Pancreas (tissue), 10 donors: Measurements from ENCODE around the gene MAG. TPM values are rescaled to one million over a fixed set of nuclear protein-coding genes. Genes with fewer than 3 reads are reported as not detected.
A peak's percentile ranks its signal among the peaks of the same experiment; 100 is the strongest.

Source experiments
- ATAC-seq, 4 donors: fragments of 200-7000 bp; cut with Tn5 transposase; one replicate each; pipeline versions ENCODE4 v1.8.0 to v1.9.1; 2020; ENCODE audit warnings: mild to moderate bottlenecking in 4 of 4, moderate library complexity in 4 of 4
- DNase-seq, 6 donors: peaks; one replicate each; pipeline ENCODE4 v3.0.0-alpha.2; 2020
- FAIRE-seq: peaks from 2 replicates; lab custom pipeline; 2012; peaks lifted over from hg19 to GRCh38; lab: Jason Lieb, UNC
- H3K27ac ChIP-seq, 4 donors: fragments of 200-600 bp; sonication (generic); 1 replicate in 3 of 4; 2 replicates in 1 of 4; pipeline versions ENCODE4 v1.5.0 to v1.8.0; 2020
- H3K27me3 ChIP-seq, 4 donors: fragments of 200-600 bp; one replicate each; pipeline ENCODE4 v1.8.0; 2021
- H3K36me3 ChIP-seq, 3 donors: fragments of 200-600 bp; sonication (generic) in 1 of 3; one replicate each; pipeline versions ENCODE4 v1.5.0 to v1.8.0; 2020 to 2021
- H3K4me1 ChIP-seq, 3 donors: fragments of 200-600 bp; one replicate each; pipeline ENCODE4 v1.8.0; 2021
- H3K4me3 ChIP-seq, 4 donors: fragments of 200-600 bp; sonication (generic) in 2 of 4; one replicate each; pipeline versions ENCODE4 v1.5.0 to v1.8.0; 2020 to 2021
- H3K9me3 ChIP-seq, 4 donors: fragments of 200-600 bp; one replicate each; pipeline ENCODE4 v1.8.0; 2021
- WGBS, 2 donors: extraction: QIAGEN DNeasy Blood & Tissue Kit; methylation state at CpG; one replicate each; pipeline ENCODE4 v1.1.7; 2013; 5-methylcytosine and 5-hydroxymethylcytosine counted together
- intact Hi-C, 3 donors: fragments of 100-400 bp; cut with DNase I; formaldehyde crosslinking; loops; one replicate each; pipeline versions ENCODE4 v1.11.1 to v1.14.2; 2022
- polyA plus RNA-seq, 2 donors: library from polyadenylated mRNA; stranded (reverse); fragments of 200-250 nt; gene quantifications; one replicate each; pipeline ENCODE4 v1.2.3, GENCODE V29; 2013
- total RNA-seq, 6 donors: library from RNA; stranded (reverse); fragmentation: NEBNext Ultra II Directional in 4 of 6; extraction: Animal tissue kit (Norgen Biotek cat#: 25700) in 4 of 6; gene quantifications; one replicate each; pipeline versions ENCODE4 v1.2.1 to v1.2.4, GENCODE V29; 2021 to 2023
- TF ChIP-seq, protein P1 (sequence below), 4 donors: fragments of 200-600 bp; sonication (generic) in 3 of 4; IDR thresholded peaks; one replicate each; pipeline versions ENCODE4 v1.5.0 to v1.8.0; 2021; ENCODE audit warnings: antibody characterized with exemption in 4 of 4
- donor health status: healthy with polysubstance abuse.
- donor health status: DM: no; HTN: no; CAD: no; lungs with moderate emphysema.
- donor health status: DM: no; HTN: no; CAD: no.
- donor health status: control.
- donor health status: control.
- donor health status: Bipolar disorder and iron deficiency.
- donor health status: DM: yes; HTN: yes; CAD: no.
- donor health status: DM: no; HTN: no; CAD: no.
- donor health status: DM: no; HTN: no; CAD: no.
- donor health status: DM: yes; HTN: yes; CAD: no.

MAG gene
- total and polyA plus RNA-seq, 8 donors: 0.17 to 0.47 TPM; not detected in 6

DNA sequence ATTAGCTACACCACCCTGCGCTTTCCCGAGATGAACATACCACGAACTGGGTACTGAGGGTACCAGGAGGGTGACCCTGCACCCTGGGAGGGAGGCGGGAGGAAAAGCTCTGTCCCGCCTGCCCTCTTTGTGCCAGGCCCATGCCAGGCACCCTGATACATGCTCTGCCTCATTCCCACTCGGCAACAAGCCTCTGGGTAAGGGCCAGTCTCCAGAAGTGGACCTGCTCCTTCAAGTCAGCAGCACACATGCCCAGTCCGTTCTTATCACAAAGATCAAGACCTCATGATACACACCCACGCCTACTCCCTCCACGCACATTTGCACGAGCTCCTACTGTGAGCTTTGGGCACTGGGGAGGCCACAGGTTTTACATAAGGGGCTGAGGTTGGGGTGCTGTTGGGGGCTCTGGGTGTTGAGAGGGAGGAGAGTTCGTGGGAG lies 53.7 kb downstream of the MAG start:
- Histone ChIP-seq H3K27ac (no peak overlapping the region), H3K4me1 (no peaks in the 10 kb centered on the region), H3K27me3 (no peaks in the 10 kb centered on the region), H3K36me3 (no peaks in the 10 kb centered on the region), H3K9me3 (no peaks in the 10 kb centered on the region), H3K4me3 (no peak overlapping the region)
- DNase-seq (peak in 1 of 6 donors; percentile 41), FAIRE-seq (no peak), ATAC-seq (no peak)
- WGBS, 2 donors: 50 to 67% methylated on average over 11 of the region's 11 CpGs
- TF ChIP-seq, protein P1, sequence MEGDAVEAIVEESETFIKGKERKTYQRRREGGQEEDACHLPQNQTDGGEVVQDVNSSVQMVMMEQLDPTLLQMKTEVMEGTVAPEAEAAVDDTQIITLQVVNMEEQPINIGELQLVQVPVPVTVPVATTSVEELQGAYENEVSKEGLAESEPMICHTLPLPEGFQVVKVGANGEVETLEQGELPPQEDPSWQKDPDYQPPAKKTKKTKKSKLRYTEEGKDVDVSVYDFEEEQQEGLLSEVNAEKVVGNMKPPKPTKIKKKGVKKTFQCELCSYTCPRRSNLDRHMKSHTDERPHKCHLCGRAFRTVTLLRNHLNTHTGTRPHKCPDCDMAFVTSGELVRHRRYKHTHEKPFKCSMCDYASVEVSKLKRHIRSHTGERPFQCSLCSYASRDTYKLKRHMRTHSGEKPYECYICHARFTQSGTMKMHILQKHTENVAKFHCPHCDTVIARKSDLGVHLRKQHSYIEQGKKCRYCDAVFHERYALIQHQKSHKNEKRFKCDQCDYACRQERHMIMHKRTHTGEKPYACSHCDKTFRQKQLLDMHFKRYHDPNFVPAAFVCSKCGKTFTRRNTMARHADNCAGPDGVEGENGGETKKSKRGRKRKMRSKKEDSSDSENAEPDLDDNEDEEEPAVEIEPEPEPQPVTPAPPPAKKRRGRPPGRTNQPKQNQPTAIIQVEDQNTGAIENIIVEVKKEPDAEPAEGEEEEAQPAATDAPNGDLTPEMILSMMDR (IDR thresholded peaks at IDR 0.05): no peak
- intact Hi-C loops: loop anchor here in 1 of 3 donors (10.0 kb wide), 1 partner anchor 129 kb away; no protein-coding TSS in a partner anchor

DNA sequence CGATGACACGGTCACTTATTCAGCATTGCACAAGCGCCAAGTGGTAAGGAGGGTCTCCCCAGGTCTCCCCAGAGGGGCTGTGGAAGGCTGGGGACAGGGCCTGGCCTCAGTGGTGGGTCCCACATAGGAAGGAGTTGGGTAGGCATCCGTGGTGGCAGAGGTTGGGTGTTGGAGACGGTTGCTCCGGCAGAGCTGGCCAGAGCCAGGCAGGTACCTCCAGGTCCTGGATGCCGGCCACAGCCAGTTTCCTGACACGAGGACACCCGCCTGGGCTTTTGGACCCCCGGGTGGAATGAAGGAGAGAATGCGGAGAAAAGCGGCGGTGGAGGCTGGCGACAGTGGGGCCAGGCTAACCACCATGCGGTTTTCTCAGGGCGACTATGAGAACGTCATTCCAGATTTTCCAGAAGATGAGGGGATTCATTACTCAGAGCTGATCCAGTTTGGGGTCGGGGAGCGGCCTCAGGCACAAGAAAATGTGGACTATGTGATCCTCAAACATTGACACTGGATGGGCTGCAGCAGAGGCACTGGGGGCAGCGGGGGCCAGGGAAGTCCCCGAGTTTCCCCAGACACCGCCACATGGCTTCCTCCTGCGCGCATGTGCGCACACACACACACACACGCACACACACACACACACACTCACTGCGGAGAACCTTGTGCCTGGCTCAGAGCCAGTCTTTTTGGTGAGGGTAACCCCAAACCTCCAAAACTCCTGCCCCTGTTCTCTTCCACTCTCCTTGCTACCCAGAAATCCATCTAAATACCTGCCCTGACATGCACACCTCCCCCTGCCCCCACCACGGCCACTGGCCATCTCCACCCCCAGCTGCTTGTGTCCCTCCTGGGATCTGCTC lies 54.5 kb downstream of the MAG start:
- FAIRE-seq (no peak), ATAC-seq (peak in 1 of 4 donors; percentile 40), DNase-seq (peak in 1 of 6 donors; percentile 45)
- intact Hi-C loops: loop anchor here in 1 of 3 donors (10.0 kb wide), 1 partner anchor 128 kb away; no protein-coding TSS in a partner anchor
- Histone ChIP-seq H3K27me3 (no peaks in the 10 kb centered on the region), H3K27ac (no peak overlapping the region), H3K9me3 (no peaks in the 10 kb centered on the region), H3K4me3 (no peak overlapping the region), H3K36me3 (no peaks in the 10 kb centered on the region), H3K4me1 (no peaks in the 10 kb centered on the region)
- WGBS, 2 donors: 55 to 69% methylated on average over 22 to 28 of the region's 28 CpGs
- TF ChIP-seq, protein P1 (IDR thresholded peaks at IDR 0.05): no peak

DNA sequence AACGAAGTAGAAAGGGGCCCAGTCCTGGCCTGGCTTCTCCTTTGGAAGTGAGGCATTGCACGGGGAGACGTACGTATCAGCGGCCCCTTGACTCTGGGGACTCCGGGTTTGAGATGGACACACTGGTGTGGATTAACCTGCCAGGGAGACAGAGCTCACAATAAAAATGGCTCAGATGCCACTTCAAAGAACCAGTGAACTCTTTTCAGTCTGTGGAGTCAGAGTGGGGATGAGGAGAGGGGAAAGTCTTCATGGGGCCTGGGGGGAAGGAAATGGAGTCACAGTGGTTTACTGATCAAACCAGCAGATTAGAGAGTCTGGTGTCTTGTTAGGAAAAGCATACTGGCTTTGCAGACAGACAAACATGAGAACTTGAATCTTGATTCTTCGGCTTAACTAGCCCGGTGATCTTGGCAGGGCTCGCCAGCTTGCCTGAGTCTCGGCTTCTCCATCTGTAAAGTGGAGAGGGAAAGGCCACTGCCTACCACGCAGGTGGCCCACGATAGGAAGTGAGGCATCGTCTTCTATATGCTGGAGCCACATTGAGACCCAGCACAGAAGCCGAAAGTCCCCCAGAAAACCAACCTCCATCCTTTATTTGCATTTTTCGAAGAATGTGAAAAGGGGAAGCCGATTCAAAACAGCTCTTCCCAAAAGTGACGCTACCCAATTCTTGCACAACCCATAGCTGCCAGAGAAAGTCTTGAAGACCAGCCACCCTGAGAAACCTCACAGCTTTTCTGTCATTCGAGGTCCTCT lies 55.4 kb downstream of the MAG start, which contains the start of gene FFAR1:
Gene FFAR1 (plus strand): TSS at position 732 of the 759 bp plus-strand sequence. CDS start 3,650 bp downstream, outside the sequence.
- Histone ChIP-seq H3K36me3 (no peaks in the 10 kb centered on the region), H3K4me1 (no peaks in the 10 kb centered on the region), H3K4me3 (no peak within 1 kb of the TSS), H3K27me3 (no peaks in the 10 kb centered on the region), H3K27ac (peak within 1 kb of the TSS in 1 of 4 donors; percentile 33), H3K9me3 (no peaks in the 10 kb centered on the region)
- FAIRE-seq (no peak), ATAC-seq (peak in 1 of 4 donors; percentile 53), DNase-seq (peak in 1 of 6 donors; percentile 54)
- intact Hi-C loops: loop anchor here in 1 of 3 donors (10.0 kb wide), 1 partner anchor 127 kb away; no protein-coding TSS in a partner anchor
- WGBS, 2 donors: 63 to 69% methylated on average over 18 of the region's 18 CpGs
- TF ChIP-seq, protein P1 (IDR thresholded peaks at IDR 0.05): no peak

DNA sequence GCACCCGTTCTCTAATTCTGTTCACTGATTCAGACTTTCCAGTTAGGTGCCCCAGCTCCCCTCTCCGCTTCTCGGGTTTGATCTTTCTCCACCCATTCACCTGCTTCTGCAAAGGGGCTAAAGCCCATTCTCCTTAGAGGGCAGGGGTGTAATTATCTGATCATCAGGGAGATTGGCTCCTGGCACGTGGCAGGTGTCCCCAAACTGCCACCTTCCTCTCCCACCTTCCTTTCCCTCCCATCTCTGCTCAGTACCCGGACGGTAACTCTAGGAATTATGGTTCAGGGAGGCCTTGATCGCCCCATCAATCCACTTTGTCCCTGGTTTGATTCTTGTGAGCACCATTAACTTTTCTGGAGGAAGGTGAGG lies 56.0 kb downstream of the MAG start:
- FAIRE-seq: no peak
- Histone ChIP-seq H3K9me3 (no peaks in the 10 kb centered on the region), H3K4me3 (no peak overlapping the region), H3K4me1 (no peaks in the 10 kb centered on the region), H3K36me3 (no peaks in the 10 kb centered on the region), H3K27me3 (no peaks in the 10 kb centered on the region), H3K27ac (no peak overlapping the region)
- no peak for ATAC-seq
- DNase-seq: no peak
- TF ChIP-seq, protein P1 (IDR thresholded peaks at IDR 0.05): no peak
- intact Hi-C loops: loop anchor here in 1 of 3 donors (10.0 kb wide), 1 partner anchor 127 kb away; no protein-coding TSS in a partner anchor
- 70% methylated on average over 7 of the region's 7 CpGs for WGBS, 2 donors
